HG03039 (cell line): ENCODE data around the gene PEDS1.
"Not testable (repeated sequence)": the region's sequence is repeated elsewhere in the genome, so short reads cannot be mapped to it uniquely, and the experiment has no call there.

Source experiments
- ATAC-seq: cut with Tn5 transposase; IDR thresholded peaks from one replicate; pipeline ENCODE4 v1.9.1; 2021; ENCODE audit warnings: mild to moderate bottlenecking, moderate library complexity; ENCODE audit not compliant: unreplicated experiment

The PEDS1 gene

GRCh38 chr20:50190251-50191064 is 36.9 kb upstream of the PEDS1 start, which contains the start of gene CEBPB:
Gene CEBPB, plus strand, starts transcription at chr20:50190830. Its CDS starts 204 bp downstream, at chr20:50191034.
- peak; percentile 32 for ATAC-seq

GRCh38 chr20:50189681-50190250 is 36.2 kb upstream of the PEDS1 start:
- no peak for ATAC-seq

GRCh38 chr20:50188879-50189680 is 35.6 kb upstream of the PEDS1 start:
- no peak for ATAC-seq

GRCh38 chr20:50188287-50188688 is 34.8 kb upstream of the PEDS1 start:
- no peak for ATAC-seq

GRCh38 chr20:50187403-50188051 is 34.0 kb upstream of the PEDS1 start:
- no peak for ATAC-seq

GRCh38 chr20:50186987-50187402 is 33.5 kb upstream of the PEDS1 start:
- ATAC-seq, result no peak

GRCh38 chr20:50186151-50186885 is 32.8 kb upstream of the PEDS1 start:
- ATAC-seq, result no peak

- ATAC-seq, result no peak
These were observed 31.9 kb upstream of the PEDS1 start for GRCh38 chr20:50185426-50185825.

- no peak for ATAC-seq
These were observed 28.8 kb upstream of the PEDS1 start for GRCh38 chr20:50182346-50182745.

GRCh38 chr20:50181344-50181743 is 27.8 kb upstream of the PEDS1 start:
- no peak for ATAC-seq

- not testable (repeated sequence) for ATAC-seq
These were observed 25.1 kb upstream of the PEDS1 start for GRCh38 chr20:50178672-50179071.

GRCh38 chr20:50175938-50176933 is 22.7 kb upstream of the PEDS1 start:
- ATAC-seq, result no peak

GRCh38 chr20:50174456-50174855 is 20.9 kb upstream of the PEDS1 start:
- ATAC-seq, result no peak

- no peak for ATAC-seq
These were observed 19.0 kb upstream of the PEDS1 start for GRCh38 chr20:50172347-50173013.

GRCh38 chr20:50170549-50171220 is 17.2 kb upstream of the PEDS1 start:
- ATAC-seq, result no peak

- ATAC-seq, result no peak
These were observed 15.9 kb upstream of the PEDS1 start for GRCh38 chr20:50169329-50169823.

- ATAC-seq, result peak; percentile 74
These were observed 12.4 kb upstream of the PEDS1 start for GRCh38 chr20:50165684-50166554.
